ENCODE measurements around the gene TAS2R40.

Gene TAS2R40

GRCh38 chr7:143225047-143225446, 3.2 kb downstream of the TAS2R40 start:
- DNase-seq = no peak

- DNase-seq = no peak
These were observed 6.0 kb downstream of the TAS2R40 start for GRCh38 chr7:143227806-143228205.

GRCh38 chr7:143229054-143229790, 7.4 kb downstream of the TAS2R40 start:
- no peak for DNase-seq

- DNase-seq = no peak
These were observed 9.0 kb downstream of the TAS2R40 start for GRCh38 chr7:143230602-143231457.

GRCh38 chr7:143233816-143234532, 12.1 kb downstream of the TAS2R40 start:
- DNase-seq = no peak

GRCh38 chr7:143234533-143234875, 12.7 kb downstream of the TAS2R40 start:
- no peak for DNase-seq

- no peak for DNase-seq
These were observed 13.7 kb downstream of the TAS2R40 start for GRCh38 chr7:143235561-143235960.

GRCh38 chr7:143236408-143236990, 14.7 kb downstream of the TAS2R40 start:
- no peak for DNase-seq

GRCh38 chr7:143237366-143237765, 15.5 kb downstream of the TAS2R40 start:
- DNase-seq = no peak

- no peak for DNase-seq
These were observed 16.6 kb downstream of the TAS2R40 start for GRCh38 chr7:143238289-143238980.

- no peak for DNase-seq
These were observed 18.0 kb downstream of the TAS2R40 start for GRCh38 chr7:143239813-143240212.

- DNase-seq = peak; percentile 85
These were observed 18.7 kb downstream of the TAS2R40 start for GRCh38 chr7:143240291-143241168.

- DNase-seq = no peak
These were observed 20.5 kb downstream of the TAS2R40 start for GRCh38 chr7:143242306-143242705.

GRCh38 chr7:143243111-143243510, 21.3 kb downstream of the TAS2R40 start:
- no peak for DNase-seq

- no peak for DNase-seq
These were observed 21.8 kb downstream of the TAS2R40 start for GRCh38 chr7:143243614-143244013.

GRCh38 chr7:143244321-143244720, 22.5 kb downstream of the TAS2R40 start:
- DNase-seq = no peak

GRCh38 chr7:143245123-143245522, 23.3 kb downstream of the TAS2R40 start:
- DNase-seq = peak; percentile 17

GRCh38 chr7:143247372-143247771, 25.5 kb downstream of the TAS2R40 start:
- DNase-seq = no peak

- no peak for DNase-seq
These were observed 27.0 kb downstream of the TAS2R40 start for GRCh38 chr7:143248761-143249354.

GRCh38 chr7:143250199-143250598, 28.4 kb downstream of the TAS2R40 start:
- DNase-seq = no peak

GRCh38 chr7:143250822-143251221, 29.0 kb downstream of the TAS2R40 start:
- no peak for DNase-seq

Measured in fibroblast of upper back skin (primary cell).